Measurements from ENCODE around the gene HSD17B14. TPM values are rescaled to one million over a fixed set of nuclear protein-coding genes. Genes with fewer than 3 reads are reported as not detected.

Gene HSD17B14
- total and polyA plus RNA-seq, 2 of the 13 experiments (the other 11 are each of a cell fraction or from before 2014, with no cell fraction given): 0.58 to 1.2 TPM

- no peak for TF ChIP-seq HNF1A (IDR thresholded peaks at IDR 0.05; ENCODE audit: low read depth)
- no peak for TF ChIP-seq HNF1A (CRISPR knock-in tag; IDR thresholded peaks at IDR 0.05; ENCODE audit: borderline replicate concordance)
- no peak for TF ChIP-seq CCDC6 (CRISPR knock-in tag; IDR thresholded peaks at IDR 0.05)
- TF ChIP-seq E2F2 (CRISPR knock-in tag; IDR thresholded peaks at IDR 0.05; ENCODE audit: borderline replicate concordance): no peak
- peak; percentile 28; the same call in 1 of the 2 replicates for TF ChIP-seq FOXO1 (CRISPR knock-in tag; IDR thresholded peaks at IDR 0.05)
- no peak for TF ChIP-seq ZC3H13 (CRISPR knock-in tag; IDR thresholded peaks at IDR 0.05)
- TF ChIP-seq ZNF570 (CRISPR knock-in tag; IDR thresholded peaks at IDR 0.05; ENCODE audit: borderline replicate concordance): no peak
- TF ChIP-seq NONO (IDR thresholded peaks at IDR 0.05): no peak
- TF ChIP-seq NONO (CRISPR knock-in tag; conservative IDR thresholded peaks at IDR 0.05): no peak
- no peak for TF ChIP-seq HHEX (CRISPR knock-in tag; IDR thresholded peaks at IDR 0.05)
- TF ChIP-seq PCBP2 (optimal IDR thresholded peaks at IDR 0.05; ENCODE audit: low read depth, low read length, poor library complexity, severe bottlenecking): no peak
- TF ChIP-seq GATAD1 (CRISPR knock-in tag; IDR thresholded peaks at IDR 0.05): peak; percentile 28; the same call in 1 of the 2 replicates
- TF ChIP-seq ZNF746 (CRISPR knock-in tag; IDR thresholded peaks at IDR 0.05): no peak
- TF ChIP-seq HDAC6 (IDR thresholded peaks at IDR 0.05; ENCODE audit: low read depth, low read length): 0 out of 2 replicates have a peak, but pooled peaks have one; percentile 19
- TF ChIP-seq ELK4 (CRISPR knock-in tag; IDR thresholded peaks at IDR 0.05; ENCODE audit: borderline replicate concordance): no peak
- peak; percentile 45; the same call in 1 of the 2 replicates for TF ChIP-seq IRF2 (CRISPR knock-in tag; IDR thresholded peaks at IDR 0.05)
- TF ChIP-seq ZNF580 (CRISPR knock-in tag; IDR thresholded peaks at IDR 0.05; ENCODE audit: borderline replicate concordance, low read depth): no peak
- TF ChIP-seq DZIP1 (CRISPR knock-in tag; IDR thresholded peaks at IDR 0.05): no peak
- 0 out of 2 replicates have a peak, but pooled peaks have one; percentile 5 for TF ChIP-seq ZNF775 (CRISPR knock-in tag; IDR thresholded peaks at IDR 0.05; ENCODE audit: borderline replicate concordance)
These were observed 36.7 kb upstream of the HSD17B14 start (continued) for GRCh38 chr19:48872884-48873475.

Data from HepG2 (cell line).